HEK293 (cell line): ENCODE measurements around the gene TTC34.

Source experiments
- CTCF ChIA-PET: fragments of 350-600 bp; formaldehyde crosslinking; extraction: SDS; loops from one replicate; lab custom pipeline; 2021; ENCODE audit warnings: antibody characterized with exemption; lab: Yijun Ruan, JAX
- POLR2A ChIA-PET: fragments of 300-600 bp; formaldehyde crosslinking; extraction: SDS; loops from one replicate; lab custom pipeline; 2020; ENCODE audit warnings: antibody characterized with exemption, inconsistent platforms; lab: Yijun Ruan, JAX
- H3K27ac ChIP-seq: fragments of 200-500 bp; sonication (Bioruptor generic); 2 replicates; pipeline ENCODE4 v1.5.1; 2014; ENCODE audit warnings: low read depth, low read length, control low read depth, inconsistent platforms; ENCODE audit errors: extremely low read depth
- H3K36me3 ChIP-seq, 2 experiments: fragments of 200-500 bp in 1 of 2; sonication (Bioruptor generic) in 1 of 2; 1 replicate in 1 of 2; 2 replicates in 1 of 2; pipeline ENCODE4 v1.5.1; 2014 to 2017; ENCODE audit warnings: inconsistent platforms in 2 of 2, low read length in 2 of 2; ENCODE audit not compliant: control insufficient read depth in 2 of 2, insufficient read depth in 1 of 2
- H3K4me1 ChIP-seq: fragments of 200-500 bp; sonication (Bioruptor generic); 2 replicates; pipeline ENCODE4 v1.5.1; 2014; ENCODE audit warnings: mild to moderate bottlenecking, low read length, inconsistent platforms; ENCODE audit not compliant: control insufficient read depth, insufficient read depth
- H3K4me3 ChIP-seq: 2 replicates; pipeline ENCODE4 v1.5.1; 2011; ENCODE audit warnings: low read depth, mild to moderate bottlenecking, control low read depth, low read length, moderate library complexity
- H3K9me3 ChIP-seq: fragments of 200-500 bp; sonication (Bioruptor generic); 2 replicates; pipeline ENCODE4 v1.5.1; 2014; ENCODE audit warnings: low read depth, low read length, inconsistent platforms; ENCODE audit not compliant: control insufficient read depth, insufficient read depth
- AEBP2 ChIP-seq: fragments of 450-650 bp; formaldehyde crosslinking; IDR thresholded peaks from 2 replicates; pipeline ENCODE4 v1.5.1; 2016; ENCODE audit warnings: missing biosample characterization, missing genetic modification characterization, borderline replicate concordance
- EGR2 ChIP-seq: fragments of 450-650 bp; formaldehyde crosslinking; IDR thresholded peaks from 2 replicates; pipeline ENCODE4 v1.5.1; 2016; ENCODE audit warnings: low read depth, missing biosample characterization, missing genetic modification characterization
- PRDM1 ChIP-seq: fragments of 450-650 bp; formaldehyde crosslinking; IDR thresholded peaks from 2 replicates; pipeline ENCODE4; 2016; ENCODE audit warnings: missing biosample characterization, missing genetic modification characterization
- PRDM10 ChIP-seq: fragments of 450-650 bp; formaldehyde crosslinking; IDR thresholded peaks from 2 replicates; pipeline ENCODE4 v1.5.1; 2016; ENCODE audit warnings: missing biosample characterization, missing genetic modification characterization
- RBAK ChIP-seq: fragments of 450-650 bp; formaldehyde crosslinking; IDR thresholded peaks from 2 replicates; pipeline ENCODE4 v1.5.1; 2016; ENCODE audit warnings: missing biosample characterization, missing genetic modification characterization
- SETDB1 ChIP-seq: IDR thresholded peaks from one replicate; pipeline ENCODE4 v1.6.1; 2017; ENCODE audit warnings: mild to moderate bottlenecking, low read length, moderate library complexity, mixed read lengths; ENCODE audit not compliant: insufficient read length
- ZEB2 ChIP-seq: fragments of 450-650 bp; formaldehyde crosslinking; IDR thresholded peaks from 2 replicates; pipeline ENCODE4 v1.5.1; 2016; ENCODE audit warnings: missing biosample characterization, missing genetic modification characterization
- ZFP3 ChIP-seq: fragments of 450-650 bp; formaldehyde crosslinking; IDR thresholded peaks from 2 replicates; pipeline ENCODE4 v1.5.1; 2016; ENCODE audit warnings: low read depth, missing biosample characterization, missing genetic modification characterization
- ZFP41 ChIP-seq: fragments of 450-650 bp; formaldehyde crosslinking; IDR thresholded peaks from 2 replicates; pipeline ENCODE4 v1.5.1; 2016; ENCODE audit warnings: missing biosample characterization, missing genetic modification characterization, borderline replicate concordance
- ZNF184 ChIP-seq: fragments of 450-650 bp; IDR thresholded peaks from 2 replicates; pipeline ENCODE4 v1.5.1; 2018; ENCODE audit warnings: missing biosample characterization, mild to moderate bottlenecking, missing genetic modification characterization
- ZNF223 ChIP-seq: fragments of 450-650 bp; formaldehyde crosslinking; IDR thresholded peaks from 2 replicates; pipeline ENCODE4 v1.5.1; 2016; ENCODE audit warnings: missing biosample characterization, missing genetic modification characterization
- ZNF335 ChIP-seq: fragments of 450-650 bp; formaldehyde crosslinking; conservative IDR thresholded peaks from 2 replicates; pipeline ENCODE4 v1.5.1; 2016; ENCODE audit warnings: missing biosample characterization, missing genetic modification characterization
- ZNF426 ChIP-seq: fragments of 450-650 bp; formaldehyde crosslinking; IDR thresholded peaks from 2 replicates; pipeline ENCODE4 v1.5.1; 2017; ENCODE audit warnings: missing biosample characterization, missing genetic modification characterization, mild to moderate bottlenecking, inconsistent platforms, moderate library complexity
- ZNF521 ChIP-seq: fragments of 450-650 bp; formaldehyde crosslinking; IDR thresholded peaks from 2 replicates; pipeline ENCODE4 v1.5.1; 2017; ENCODE audit warnings: missing biosample characterization, mild to moderate bottlenecking, missing genetic modification characterization
- ZNF585B ChIP-seq: fragments of 450-650 bp; formaldehyde crosslinking; IDR thresholded peaks from 2 replicates; pipeline ENCODE4 v1.5.1; 2016; ENCODE audit warnings: missing biosample characterization, missing genetic modification characterization
- ZNF610 ChIP-seq: fragments of 450-650 bp; formaldehyde crosslinking; IDR thresholded peaks from 2 replicates; pipeline ENCODE4 v1.5.1; 2016; ENCODE audit warnings: missing biosample characterization, missing genetic modification characterization, borderline replicate concordance
- ZNF623 ChIP-seq: fragments of 450-650 bp; formaldehyde crosslinking; IDR thresholded peaks from 2 replicates; pipeline ENCODE4 v1.5.1; 2016; ENCODE audit warnings: missing biosample characterization, missing genetic modification characterization
- ZNF654 ChIP-seq: fragments of 450-650 bp; formaldehyde crosslinking; IDR thresholded peaks from 2 replicates; pipeline ENCODE4 v1.5.1; 2016; ENCODE audit warnings: low read depth, missing biosample characterization, missing genetic modification characterization
- ZNF670 ChIP-seq: fragments of 450-650 bp; formaldehyde crosslinking; IDR thresholded peaks from 2 replicates; pipeline ENCODE4 v1.5.1; 2016; ENCODE audit warnings: missing biosample characterization, missing genetic modification characterization, low read depth
- ZNF791 ChIP-seq: fragments of 450-650 bp; formaldehyde crosslinking; IDR thresholded peaks from 2 replicates; pipeline ENCODE4 v1.5.1; 2016; ENCODE audit warnings: missing biosample characterization, missing genetic modification characterization
- ZSCAN16 ChIP-seq: fragments of 450-650 bp; formaldehyde crosslinking; IDR thresholded peaks from 2 replicates; pipeline ENCODE4 v1.5.1; 2016; ENCODE audit warnings: missing biosample characterization, missing genetic modification characterization
- ZSCAN5A ChIP-seq: fragments of 450-650 bp; formaldehyde crosslinking; IDR thresholded peaks from 2 replicates; pipeline ENCODE4 v1.5.1; 2016; ENCODE audit warnings: missing biosample characterization, missing genetic modification characterization

The TTC34 gene

GRCh38 chr1:2825487-2826189 is 24.1 kb upstream of the TTC34 start:
- Histone ChIP-seq H3K27ac (no peak overlapping the region), H3K4me1 (no peaks in the 10 kb centered on the region), H3K36me3 (no peaks in the 10 kb centered on the region), H3K9me3 (no peaks in the 10 kb centered on the region), H3K4me3 (no peak overlapping the region)
- CTCF ChIA-PET, result interaction anchor here (1.3 kb wide), 1 partner anchor 10 kb away, joined by 4 read pairs; no protein-coding TSS in a partner anchor
- POLR2A ChIA-PET, result no interaction called here
- TF ChIP-seq ZFP3 (tag by site-specific recombination) (no peak), PRDM10 (tag by site-specific recombination) (no peak), EGR2 (tag by site-specific recombination) (no peak), ZNF426 (tag by site-specific recombination) (no peak), PRDM1 (tag by site-specific recombination) (no peak), ZNF791 (tag by site-specific recombination) (no peak)

GRCh38 chr1:2824999-2825398 is 23.5 kb upstream of the TTC34 start:
- ChIA-PET CTCF (no interaction called here), POLR2A (no interaction called here)
- H3K27ac ChIP-seq, result no peak overlapping the region
- H3K9me3 ChIP-seq, result no peaks in the 10 kb centered on the region
- no peak overlapping the region for H3K4me3 ChIP-seq
- no peaks in the 10 kb centered on the region for H3K4me1 ChIP-seq
- TF ChIP-seq SETDB1 (no peak), ZNF223 (tag by site-specific recombination) (no peak), ZNF623 (tag by site-specific recombination) (no peak), ZNF521 (tag by site-specific recombination) (no peak), ZNF654 (tag by site-specific recombination) (no peak), RBAK (tag by site-specific recombination) (no peak), ZSCAN5A (tag by site-specific recombination) (no peak), ZSCAN16 (tag by site-specific recombination) (no peak)
- H3K36me3 ChIP-seq, result no peaks in the 10 kb centered on the region

GRCh38 chr1:2823921-2824610 is 22.6 kb upstream of the TTC34 start:
- POLR2A ChIA-PET, result no interaction called here
- no peaks in the 10 kb centered on the region for H3K36me3 ChIP-seq
- TF ChIP-seq ZNF585B (tag by site-specific recombination), result no peak
- no peak for TF ChIP-seq ZFP41 (tag by site-specific recombination)
- TF ChIP-seq ZNF335, result no peak
- no peak for TF ChIP-seq ZEB2 (tag by site-specific recombination)
- TF ChIP-seq ZNF184 (tag by site-specific recombination), result no peak
- no peak for TF ChIP-seq AEBP2 (tag by site-specific recombination)
- no peak for TF ChIP-seq ZNF610
- TF ChIP-seq ZNF670 (tag by site-specific recombination), result no peak
- TF ChIP-seq, all 188 proteins: peak for 0
- no peaks in the 10 kb centered on the region for H3K4me1 ChIP-seq
- H3K27ac ChIP-seq, result no peak overlapping the region
- no peak overlapping the region for H3K4me3 ChIP-seq
- no peaks in the 10 kb centered on the region for H3K9me3 ChIP-seq
- CTCF ChIA-PET, result interaction anchor here (0.6 to 1.0 kb wide), 3 partner anchors 9 to 604 kb away, joined by 3 read pairs; no protein-coding TSS in a partner anchor
